GM18505 (cell line): ENCODE results near the gene SFXN5.

Experiments used
- ATAC-seq: cut with Tn5 transposase; IDR thresholded peaks from one replicate; pipeline ENCODE4 v1.9.1; 2021; ENCODE audit not compliant: unreplicated experiment
- POLR2A ChIP-seq: IDR thresholded peaks from 4 replicates; pipeline ENCODE4 v1.6.1; 2011; ENCODE audit warnings: borderline replicate concordance; ENCODE audit not compliant: insufficient read depth, insufficient read length; ENCODE audit errors: extremely low read depth

Gene SFXN5

GRCh38 chr2:73034661-73035375, 36.7 kb downstream of the SFXN5 start:
- ATAC-seq: no peak
- TF ChIP-seq POLR2A: no peak

GRCh38 chr2:73033766-73034381, 37.6 kb downstream of the SFXN5 start:
- no peak for TF ChIP-seq POLR2A
- no peak for ATAC-seq

- ATAC-seq: no peak
- TF ChIP-seq POLR2A: no peak
Observed at GRCh38 chr2:73033142-73033765, 38.3 kb downstream of the SFXN5 start.

DNA sequence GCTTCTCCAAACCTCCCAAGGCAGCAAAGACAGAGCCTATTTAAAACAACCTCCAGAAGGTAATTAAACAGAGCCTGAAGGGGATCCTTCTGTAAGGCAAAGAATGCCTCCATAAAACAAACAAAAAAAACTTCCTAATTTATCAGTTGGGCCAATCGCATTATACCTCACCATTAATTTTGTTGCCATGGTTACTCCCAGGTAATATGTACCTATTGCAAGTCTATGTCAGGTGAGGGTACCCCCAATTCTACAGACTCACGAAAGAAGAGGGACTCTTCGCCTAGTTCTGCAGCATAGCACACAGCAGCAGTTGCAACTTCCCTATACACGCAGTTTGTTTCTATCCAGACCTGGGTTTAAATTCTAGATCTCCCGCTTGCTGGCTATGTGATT, 38.8 kb downstream of the SFXN5 start:
- TF ChIP-seq POLR2A: no peak
- no peak for ATAC-seq

- TF ChIP-seq POLR2A: no peak
- no peak for ATAC-seq
Observed at GRCh38 chr2:73031725-73032701, 39.5 kb downstream of the SFXN5 start.

GRCh38 chr2:73031095-73031678, 40.3 kb downstream of the SFXN5 start:
- TF ChIP-seq POLR2A: no peak
- ATAC-seq: no peak

DNA sequence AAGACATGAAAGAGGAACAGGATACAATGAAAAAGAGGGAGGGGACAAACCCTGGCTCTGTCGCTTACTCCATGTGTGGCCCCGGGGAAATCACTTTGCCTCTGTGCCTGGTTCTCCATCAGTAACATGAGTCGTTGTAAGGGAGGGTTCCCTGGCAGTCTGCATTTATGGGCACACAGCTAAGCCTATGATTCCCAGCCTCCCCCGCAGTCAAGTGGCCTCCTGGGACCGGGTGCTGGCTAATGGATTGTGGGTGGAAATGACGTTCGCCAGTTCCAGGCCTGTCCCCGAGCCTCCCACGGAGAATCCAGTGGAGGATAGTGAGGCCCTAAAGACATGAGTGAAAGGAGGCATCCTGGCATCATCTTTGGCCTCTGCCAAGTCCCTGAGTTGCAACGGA, 42.7 kb downstream of the SFXN5 start:
- TF ChIP-seq POLR2A: no peak
- no peak for ATAC-seq

DNA sequence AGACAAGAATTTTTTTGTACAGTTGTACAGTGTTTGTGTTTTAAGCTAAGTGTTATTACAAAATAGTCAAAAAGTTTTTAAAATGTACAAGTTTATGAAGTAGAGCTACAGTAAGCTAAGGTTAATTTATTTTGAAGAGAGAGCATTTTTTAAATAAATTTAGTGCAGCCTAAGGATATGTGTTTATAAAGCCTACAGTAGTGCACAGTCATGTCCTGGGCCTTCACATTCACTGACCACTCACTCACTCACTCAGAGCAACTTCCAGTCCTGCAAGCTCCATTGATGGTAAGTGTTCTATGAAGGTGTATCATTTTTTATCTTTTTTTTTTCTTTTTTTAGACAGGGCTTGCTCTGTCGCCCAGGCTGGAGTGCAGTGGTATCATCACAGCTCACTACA, 44.2 kb downstream of the SFXN5 start:
- no peak for TF ChIP-seq POLR2A
- ATAC-seq: no peak

DNA sequence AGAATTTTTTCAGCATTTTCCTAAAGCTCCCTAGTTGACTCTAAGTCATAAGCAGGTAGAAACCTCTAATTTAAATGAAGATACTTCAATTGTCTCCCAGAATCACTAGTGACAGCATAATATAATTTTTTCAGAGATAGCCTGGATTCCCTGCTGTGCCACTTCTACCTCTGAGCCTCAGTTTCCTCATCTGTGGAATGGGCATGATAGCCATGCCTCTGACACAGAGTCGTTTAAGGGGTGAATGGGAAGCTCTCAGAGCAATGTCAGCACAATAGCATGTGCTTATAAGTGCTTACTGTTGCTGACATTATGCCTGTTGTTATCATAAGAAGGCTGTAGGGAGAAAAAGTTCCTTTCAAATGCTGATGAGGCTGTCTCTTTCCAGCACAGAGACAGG, 48.0 kb downstream of the SFXN5 start:
- no peak for ATAC-seq
- no peak for TF ChIP-seq POLR2A

DNA sequence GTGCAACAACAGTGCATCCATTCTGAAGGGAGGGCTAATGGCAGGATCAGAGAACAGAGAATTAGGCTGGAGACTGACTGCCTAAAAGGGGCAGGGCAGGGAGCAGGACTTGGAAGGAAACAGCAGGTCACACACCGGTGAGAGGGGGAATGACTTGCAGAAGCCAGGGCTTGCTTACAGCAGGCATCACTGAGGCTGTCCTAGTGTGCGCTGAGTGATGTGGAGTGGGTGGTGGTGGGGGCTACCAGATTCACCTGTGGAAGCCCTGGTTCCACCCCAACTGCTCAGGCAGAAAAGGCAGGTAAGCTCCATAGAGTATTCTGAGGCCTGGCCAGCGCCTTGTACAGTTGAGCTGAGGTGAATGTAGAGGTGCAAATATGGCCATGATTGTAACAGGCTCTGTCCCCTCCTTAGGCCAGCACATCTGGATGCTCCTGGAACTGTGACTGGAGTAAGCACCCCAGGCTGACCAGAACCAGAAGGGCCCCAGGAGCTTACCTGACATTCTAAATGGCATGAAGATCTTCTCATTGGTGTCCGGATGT, 49.4 kb downstream of the SFXN5 start:
- no peak for TF ChIP-seq POLR2A
- ATAC-seq: no peak

DNA sequence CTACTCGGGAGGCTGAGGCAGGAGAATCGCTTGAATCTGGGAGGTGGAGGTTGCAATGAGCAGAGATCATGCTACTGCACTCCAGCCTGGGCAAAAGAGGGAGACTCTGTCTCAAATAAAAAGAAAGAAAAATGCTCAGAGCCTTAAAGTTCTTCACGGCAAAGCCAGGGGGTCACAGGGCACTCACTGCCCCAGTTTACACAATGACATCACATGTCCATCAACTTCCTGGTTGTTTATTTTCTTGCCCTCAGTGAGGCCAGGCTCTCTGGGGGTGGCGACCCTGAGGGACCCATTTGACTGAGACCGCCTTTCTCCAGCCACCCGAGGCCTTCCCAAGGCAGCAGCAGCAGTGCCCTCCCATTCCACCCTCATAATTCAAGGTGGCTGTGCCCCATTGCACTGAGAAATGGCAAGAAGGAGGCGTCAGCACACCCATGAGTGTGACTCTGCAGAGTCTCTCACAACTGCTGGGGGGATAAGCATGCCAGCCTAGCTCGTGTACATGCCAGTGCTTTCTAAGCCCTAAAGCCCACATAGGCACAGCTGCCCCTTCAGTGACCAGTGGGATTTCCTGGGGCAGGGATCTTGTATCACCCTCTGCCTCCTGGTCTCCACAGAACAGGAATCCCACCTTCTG, 50.0 kb downstream of the SFXN5 start:
- no peak for TF ChIP-seq POLR2A
- no peak for ATAC-seq
